Suprapubic skin (tissue), 4 donors: Measurements from ENCODE around the gene RPTOR. TPM values are rescaled to one million over a fixed set of nuclear protein-coding genes. Genes with fewer than 3 reads are reported as not detected.

Experiments
- DNase-seq, 2 donors: peaks; one replicate each; pipeline ENCODE4 v3.0.0-alpha.2; 2019; ENCODE audit warnings: low spot score in 2 of 2
- H3K27ac ChIP-seq: fragments of 200-600 bp; sonication (generic); one replicate; pipeline ENCODE4 v1.5.1; 2019
- H3K27me3 ChIP-seq: fragments of 200-600 bp; sonication (generic); one replicate; pipeline ENCODE4 v1.5.1; 2019
- H3K36me3 ChIP-seq: fragments of 200-600 bp; sonication (generic); one replicate; pipeline ENCODE4 v1.5.1; 2019
- H3K4me1 ChIP-seq: fragments of 200-600 bp; sonication (generic); one replicate; pipeline ENCODE4 v1.5.1; 2019
- H3K4me3 ChIP-seq: fragments of 200-600 bp; sonication (generic); one replicate; pipeline ENCODE4 v1.5.1; 2019; ENCODE audit warnings: mild to moderate bottlenecking
- H3K9me3 ChIP-seq: fragments of 200-600 bp; sonication (generic); one replicate; pipeline ENCODE4 v1.5.1; 2019
- CTCF ChIP-seq, 2 donors: fragments of 200-600 bp in 1 of 2; fragments of 450-650 bp in 1 of 2; sonication (generic) in 1 of 2; IDR thresholded peaks; one replicate each; pipeline ENCODE4 v1.5.1; 2016 to 2019; ENCODE audit warnings: antibody characterized with exemption in 2 of 2, mild to moderate bottlenecking in 1 of 2, moderate library complexity in 1 of 2
- EP300 ChIP-seq: sonication (generic); formaldehyde crosslinking; IDR thresholded peaks from one replicate; pipeline ENCODE4 v1.6.1; 2017; ENCODE audit warnings: antibody characterized with exemption
- POLR2A ChIP-seq, 2 donors: fragments of 450-650 bp; IDR thresholded peaks; one replicate each; pipeline ENCODE4 v1.6.1; 2017; ENCODE audit warnings: antibody characterized with exemption in 2 of 2, mild to moderate bottlenecking in 2 of 2, moderate library complexity in 2 of 2
- POLR2AphosphoS5 ChIP-seq, 3 donors: sonication (generic); formaldehyde crosslinking; IDR thresholded peaks; one replicate each; pipeline ENCODE4 v1.6.1; 2017; ENCODE audit warnings: antibody characterized with exemption in 3 of 3
- WGBS: methylation state at CpG from one replicate; pipeline ENCODE4 v1.1.5; 2018; 5-methylcytosine and 5-hydroxymethylcytosine counted together
- total RNA-seq, 4 donors: library from RNA; depleted of rRNA; stranded (reverse); fragments of >200 nt; gene quantifications; one replicate each; pipeline ENCODE4 v1.1.0, GENCODE V29; 2016

RPTOR gene
- total RNA-seq, 4 donors from 2014 or later = 45.8 to 84.6 (median 53.0) TPM

- Histone ChIP-seq H3K4me3 (no peak overlapping the region), H3K27ac (no peak overlapping the region), H3K36me3 (peaks cover 41% of the 10 kb centered on the region), H3K9me3 (no peaks in the 10 kb centered on the region), H3K27me3 (no peaks in the 10 kb centered on the region), H3K4me1 (no peaks in the 10 kb centered on the region)
- no peak for TF ChIP-seq EP300
- no peak for TF ChIP-seq POLR2A (IDR thresholded peaks at IDR 0.05)
- no peak for TF ChIP-seq POLR2AphosphoS5 (IDR thresholded peaks at IDR 0.05)
- TF ChIP-seq CTCF (IDR thresholded peaks at IDR 0.05) = no peak
- peak in 1 of 2 donors; percentile 41 for DNase-seq
- 89% methylated on average over 31 of the region's 31 CpGs for WGBS
Observed at GRCh38 chr17:80878876-80879722, 334.5 kb downstream of the RPTOR start.

- WGBS = 94% methylated on average over 27 of the region's 35 CpGs
- TF ChIP-seq POLR2A (IDR thresholded peaks at IDR 0.05) = no peak
- TF ChIP-seq POLR2AphosphoS5 (IDR thresholded peaks at IDR 0.05) = no peak
- no peak for TF ChIP-seq CTCF (IDR thresholded peaks at IDR 0.05)
- TF ChIP-seq EP300 = no peak
- Histone ChIP-seq H3K27me3 (no peaks in the 10 kb centered on the region), H3K4me3 (no peak overlapping the region), H3K9me3 (no peaks in the 10 kb centered on the region), H3K4me1 (no peaks in the 10 kb centered on the region), H3K36me3 (peaks cover 45% of the 10 kb centered on the region), H3K27ac (no peak overlapping the region)
- peak in 1 of 2 donors; percentile 40 for DNase-seq
Observed at GRCh38 chr17:80879723-80880647, 335.3 kb downstream of the RPTOR start.

GRCh38 chr17:80880648-80880985 lies 336.0 kb downstream of the RPTOR start:
- WGBS = 95% methylated on average over 11 of the region's 11 CpGs
- Histone ChIP-seq H3K4me1 (no peaks in the 10 kb centered on the region), H3K27me3 (no peaks in the 10 kb centered on the region), H3K27ac (no peak overlapping the region), H3K36me3 (peaks cover 50% of the 10 kb centered on the region), H3K4me3 (no peak overlapping the region), H3K9me3 (no peaks in the 10 kb centered on the region)
- DNase-seq = no peak
- TF ChIP-seq EP300 (no peak), POLR2A (IDR thresholded peaks at IDR 0.05) (no peak), CTCF (IDR thresholded peaks at IDR 0.05) (no peak), POLR2AphosphoS5 (IDR thresholded peaks at IDR 0.05) (no peak)

GRCh38 chr17:80881306-80881705 lies 336.7 kb downstream of the RPTOR start:
- H3K36me3 ChIP-seq = peaks cover 55% of the 10 kb centered on the region
- DNase-seq = no peak
- H3K9me3 ChIP-seq = no peaks in the 10 kb centered on the region

More at GRCh38 chr17:80881306-80881705, 336.7 kb downstream of the RPTOR start:
- Histone ChIP-seq H3K4me1 (no peaks in the 10 kb centered on the region), H3K4me3 (no peak overlapping the region), H3K27me3 (no peaks in the 10 kb centered on the region), H3K27ac (no peak overlapping the region)
- TF ChIP-seq POLR2A (IDR thresholded peaks at IDR 0.05) (no peak), EP300 (no peak), POLR2AphosphoS5 (IDR thresholded peaks at IDR 0.05) (no peak), CTCF (IDR thresholded peaks at IDR 0.05) (no peak)
- 93% methylated on average over 13 of the region's 13 CpGs for WGBS
